ENCODE data around the gene PODXL2. TPM values are rescaled to one million over a fixed set of nuclear protein-coding genes. Genes with fewer than 3 reads are reported as not detected.
"Not testable (repeated sequence)": the region's sequence is repeated elsewhere in the genome, so short reads cannot be mapped to it uniquely, and the experiment has no call there.

PODXL2 gene
- total RNA-seq, 4 donors from 2014 or later = 9.7 to 18.9 (median 15.9) TPM

DNA sequence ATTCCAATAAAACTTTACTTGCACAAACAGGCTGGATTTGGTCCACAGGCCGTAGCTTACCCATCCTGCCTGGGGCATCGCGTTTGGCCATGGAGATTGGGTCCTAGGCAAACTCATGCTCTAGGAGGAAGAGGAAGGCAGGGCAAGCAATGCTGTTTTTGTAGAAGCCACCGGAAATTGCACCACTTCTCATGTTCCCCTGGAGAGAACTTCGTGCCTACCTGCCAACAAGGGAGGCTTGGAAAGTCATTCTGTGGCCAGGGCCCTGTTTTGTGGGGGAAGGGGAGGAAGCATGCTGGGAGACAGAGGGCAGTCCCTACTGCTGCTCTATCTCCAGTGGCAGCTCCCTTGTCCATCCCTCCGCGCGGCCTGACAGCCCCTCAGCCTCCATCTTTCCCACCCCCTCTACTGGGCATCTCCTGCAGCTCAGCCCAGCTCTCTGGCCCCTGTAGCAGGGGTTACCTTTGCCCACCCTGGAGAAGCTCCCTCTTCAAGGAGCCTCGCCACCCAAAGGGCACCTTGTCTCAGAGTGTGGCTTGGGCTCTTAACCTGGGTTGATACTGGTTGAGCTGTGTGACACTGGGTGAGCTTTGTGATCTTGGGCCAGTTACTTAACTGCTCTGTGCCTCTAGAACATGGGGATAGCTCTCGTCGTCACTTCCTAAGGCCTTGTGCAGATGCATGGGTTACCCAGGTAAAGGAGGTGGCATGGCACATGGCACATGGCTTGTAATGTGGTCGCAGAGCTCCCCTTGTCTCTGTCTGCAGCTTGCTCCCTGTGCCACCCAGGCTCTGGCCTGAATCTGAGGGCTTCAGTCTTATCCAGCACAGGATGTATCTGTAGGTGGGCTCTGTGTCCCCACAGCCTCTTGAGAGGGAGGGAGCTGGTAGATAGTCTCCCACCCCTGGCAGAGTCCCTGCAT is 49.9 kb downstream of the PODXL2 start:
- no peak for DNase-seq
- no peaks in the 10 kb centered on the region for H3K27me3 ChIP-seq
- TF ChIP-seq, protein P1, sequence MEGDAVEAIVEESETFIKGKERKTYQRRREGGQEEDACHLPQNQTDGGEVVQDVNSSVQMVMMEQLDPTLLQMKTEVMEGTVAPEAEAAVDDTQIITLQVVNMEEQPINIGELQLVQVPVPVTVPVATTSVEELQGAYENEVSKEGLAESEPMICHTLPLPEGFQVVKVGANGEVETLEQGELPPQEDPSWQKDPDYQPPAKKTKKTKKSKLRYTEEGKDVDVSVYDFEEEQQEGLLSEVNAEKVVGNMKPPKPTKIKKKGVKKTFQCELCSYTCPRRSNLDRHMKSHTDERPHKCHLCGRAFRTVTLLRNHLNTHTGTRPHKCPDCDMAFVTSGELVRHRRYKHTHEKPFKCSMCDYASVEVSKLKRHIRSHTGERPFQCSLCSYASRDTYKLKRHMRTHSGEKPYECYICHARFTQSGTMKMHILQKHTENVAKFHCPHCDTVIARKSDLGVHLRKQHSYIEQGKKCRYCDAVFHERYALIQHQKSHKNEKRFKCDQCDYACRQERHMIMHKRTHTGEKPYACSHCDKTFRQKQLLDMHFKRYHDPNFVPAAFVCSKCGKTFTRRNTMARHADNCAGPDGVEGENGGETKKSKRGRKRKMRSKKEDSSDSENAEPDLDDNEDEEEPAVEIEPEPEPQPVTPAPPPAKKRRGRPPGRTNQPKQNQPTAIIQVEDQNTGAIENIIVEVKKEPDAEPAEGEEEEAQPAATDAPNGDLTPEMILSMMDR (IDR thresholded peaks at IDR 0.05) = no peak
- TF ChIP-seq POLR2A (IDR thresholded peaks at IDR 0.05) = no peak
- TF ChIP-seq EP300 (IDR thresholded peaks at IDR 0.05; ENCODE audit: low read depth) = no peak
- no peak for TF ChIP-seq POLR2AphosphoS5 (IDR thresholded peaks at IDR 0.05)
- intact Hi-C loops (cut with DNase I; ENCODE audit: low total_unique reads) (no loop called here), in situ Hi-C loops (cut with MboI; ENCODE audit: low pct_ligation_motif_present in 1 of 4, low pct_unique_long_range_greater_than_20kb in 1 of 4, low sequenced_read_pairs in 3 of 4) (loop anchor here in 1 of 4 donors (25.0 kb wide), 1 partner anchor 158 kb away; no protein-coding TSS in a partner anchor)
- H3K36me3 ChIP-seq = no peaks in the 10 kb centered on the region
- no peak overlapping the region for H3K27ac ChIP-seq
- no peaks in the 10 kb centered on the region for H3K9me3 ChIP-seq
- no peak overlapping the region for H3K4me3 ChIP-seq
- peaks cover 5 to 13% (median 8%) of the 10 kb centered on the region in 4 donors for H3K4me1 ChIP-seq
- WGBS, 2 donors (ENCODE audit: low coverage in 1 of 2) = 90% methylated on average over 12 of the region's 12 CpGs; no CpG with 5 or more reads in 1 of the 2 donors

DNA sequence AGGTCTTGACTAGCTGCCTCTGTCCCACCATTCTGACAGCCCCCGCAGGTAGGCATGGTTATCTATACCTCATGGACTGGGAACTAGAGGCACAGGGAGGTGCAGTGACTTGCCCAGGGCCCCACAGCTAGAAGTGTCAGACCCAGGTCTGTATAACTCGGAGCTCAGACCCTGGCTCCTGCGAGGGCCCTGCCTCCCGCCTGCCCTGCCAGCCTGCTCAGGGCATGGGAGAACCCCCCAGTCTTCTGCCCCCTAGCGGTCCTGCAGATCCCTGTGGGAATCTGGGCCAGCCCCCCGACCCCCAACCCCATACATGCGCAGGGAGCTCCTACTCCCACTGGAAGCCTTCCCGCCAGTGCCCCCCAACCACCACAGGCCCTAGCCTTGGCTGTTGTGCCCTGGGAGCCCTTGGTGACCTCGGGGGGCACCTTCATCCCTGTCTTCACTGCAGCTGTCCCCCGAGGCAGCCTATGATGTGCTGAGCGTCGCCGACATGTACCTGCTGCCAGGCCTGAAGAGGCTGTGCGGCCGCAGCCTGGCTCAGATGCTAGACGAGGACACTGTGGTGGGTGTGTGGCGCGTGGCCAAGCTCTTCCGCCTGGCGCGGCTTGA is 50.7 kb downstream of the PODXL2 start:
- no peak for DNase-seq
- in situ Hi-C loops (cut with MboI; ENCODE audit: low pct_ligation_motif_present in 1 of 4, low pct_unique_long_range_greater_than_20kb in 1 of 4, low sequenced_read_pairs in 3 of 4) = loop anchor here in 1 of 4 donors (25.0 kb wide), 1 partner anchor 158 kb away; no protein-coding TSS in a partner anchor
- TF ChIP-seq, protein P1 (IDR thresholded peaks at IDR 0.05) = no peak
- TF ChIP-seq POLR2AphosphoS5 (IDR thresholded peaks at IDR 0.05) (no peak), EP300 (IDR thresholded peaks at IDR 0.05; ENCODE audit: low read depth) (no peak), POLR2A (IDR thresholded peaks at IDR 0.05) (no peak)
- Histone ChIP-seq H3K36me3 (no peaks in the 10 kb centered on the region), H3K9me3 (no peaks in the 10 kb centered on the region), H3K4me1 (peaks cover 0 to 7% (median 3%) of the 10 kb centered on the region in 4 donors), H3K4me3 (no peak overlapping the region), H3K27ac (no peak overlapping the region), H3K27me3 (no peaks in the 10 kb centered on the region)
- intact Hi-C loops (cut with DNase I; ENCODE audit: low total_unique reads) = no loop called here
- WGBS, 2 donors (ENCODE audit: low coverage in 1 of 2) = 96% methylated on average over 19 of the region's 21 CpGs; no CpG with 5 or more reads in 1 of the 2 donors

DNA sequence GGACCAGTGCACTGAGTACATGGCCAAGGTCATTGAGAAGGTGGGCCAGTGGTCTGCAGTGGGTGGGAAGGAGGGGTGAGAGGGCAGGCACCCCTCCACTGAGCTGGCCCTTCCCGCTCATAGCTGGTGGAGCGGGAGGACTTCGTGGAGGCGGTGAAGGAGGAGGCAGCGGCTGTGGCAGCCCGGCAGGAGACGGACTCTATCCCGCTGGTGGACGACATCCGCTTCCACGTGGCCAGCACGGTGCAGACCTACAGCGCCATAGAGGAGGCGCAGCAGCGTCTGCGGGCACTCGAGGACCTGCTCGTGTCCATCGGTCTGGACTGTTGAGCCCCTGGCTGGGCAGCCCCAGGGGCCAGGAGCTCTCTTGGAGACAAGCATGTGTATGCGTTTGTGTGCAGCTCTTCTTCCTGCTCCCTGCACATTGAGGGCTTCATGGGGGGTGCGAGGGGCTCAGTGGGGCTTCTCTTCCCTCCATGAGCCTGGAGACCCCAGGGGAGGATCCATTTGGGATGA is 51.2 kb downstream of the PODXL2 start:
- TF ChIP-seq EP300 (IDR thresholded peaks at IDR 0.05; ENCODE audit: low read depth) (no peak), POLR2AphosphoS5 (IDR thresholded peaks at IDR 0.05) (no peak)
- TF ChIP-seq, protein P1 (IDR thresholded peaks at IDR 0.05) = no peak
- peaks cover 0 to 6% (median 3%) of the 10 kb centered on the region in 4 donors for H3K4me1 ChIP-seq
- H3K27me3 ChIP-seq = no peaks in the 10 kb centered on the region
- H3K9me3 ChIP-seq = no peaks in the 10 kb centered on the region
- intact Hi-C loops (cut with DNase I; ENCODE audit: low total_unique reads) = no loop called here
- no peak for DNase-seq
- WGBS, 2 donors (ENCODE audit: low coverage in 1 of 2) = 97% methylated on average over 20 of the region's 21 CpGs; no CpG with 5 or more reads in 1 of the 2 donors
- H3K36me3 ChIP-seq = no peaks in the 10 kb centered on the region
- no peak overlapping the region for H3K27ac ChIP-seq
- in situ Hi-C loops (cut with MboI; ENCODE audit: low pct_ligation_motif_present in 1 of 4, low pct_unique_long_range_greater_than_20kb in 1 of 4, low sequenced_read_pairs in 3 of 4) = loop anchor here in 1 of 4 donors (25.0 kb wide), 1 partner anchor 157 kb away; no protein-coding TSS in a partner anchor
- H3K4me3 ChIP-seq = no peak overlapping the region

DNA sequence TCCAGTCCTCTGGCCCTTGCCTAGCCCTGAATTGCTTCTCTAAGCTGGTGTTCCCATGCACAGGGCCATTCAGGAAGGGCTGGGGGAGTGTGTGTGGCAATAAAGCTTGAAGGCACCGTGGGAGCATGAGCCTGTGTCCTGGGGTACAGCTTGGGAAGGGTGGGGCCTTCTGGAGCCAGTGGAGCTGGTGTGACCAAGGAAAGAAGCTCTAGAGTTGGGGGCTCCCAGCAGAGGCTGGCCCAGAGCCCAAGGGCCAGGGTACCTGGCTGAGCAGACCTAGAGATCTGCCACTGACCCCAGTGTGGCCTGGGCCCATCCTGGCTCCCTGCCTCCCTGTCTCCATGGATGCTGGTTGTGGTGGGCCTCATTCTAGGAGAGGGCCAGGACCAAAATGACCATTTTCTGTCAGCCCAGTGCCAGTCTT is 51.8 kb downstream of the PODXL2 start:
- intact Hi-C loops (cut with DNase I; ENCODE audit: low total_unique reads) (no loop called here), in situ Hi-C loops (cut with MboI; ENCODE audit: low pct_ligation_motif_present in 1 of 4, low pct_unique_long_range_greater_than_20kb in 1 of 4, low sequenced_read_pairs in 3 of 4) (loop anchor here in 1 of 4 donors (25.0 kb wide), 1 partner anchor 156 kb away; no protein-coding TSS in a partner anchor)
- TF ChIP-seq POLR2A (IDR thresholded peaks at IDR 0.05) (no peak), POLR2AphosphoS5 (IDR thresholded peaks at IDR 0.05) (no peak), EP300 (IDR thresholded peaks at IDR 0.05; ENCODE audit: low read depth) (no peak)
- TF ChIP-seq, protein P1 (IDR thresholded peaks at IDR 0.05) = no peak
- Histone ChIP-seq H3K9me3 (no peaks in the 10 kb centered on the region), H3K4me3 (no peak overlapping the region), H3K27me3 (no peaks in the 10 kb centered on the region), H3K27ac (no peak overlapping the region), H3K36me3 (no peaks in the 10 kb centered on the region), H3K4me1 (peaks cover 0 to under 1% (median under 1%) of the 10 kb centered on the region in 4 donors)
- 88% methylated on average over 1 of the region's 1 CpG; no CpG with 5 or more reads in 1 of the 2 donors for WGBS, 2 donors (ENCODE audit: low coverage in 1 of 2)
- no peak for DNase-seq

DNA sequence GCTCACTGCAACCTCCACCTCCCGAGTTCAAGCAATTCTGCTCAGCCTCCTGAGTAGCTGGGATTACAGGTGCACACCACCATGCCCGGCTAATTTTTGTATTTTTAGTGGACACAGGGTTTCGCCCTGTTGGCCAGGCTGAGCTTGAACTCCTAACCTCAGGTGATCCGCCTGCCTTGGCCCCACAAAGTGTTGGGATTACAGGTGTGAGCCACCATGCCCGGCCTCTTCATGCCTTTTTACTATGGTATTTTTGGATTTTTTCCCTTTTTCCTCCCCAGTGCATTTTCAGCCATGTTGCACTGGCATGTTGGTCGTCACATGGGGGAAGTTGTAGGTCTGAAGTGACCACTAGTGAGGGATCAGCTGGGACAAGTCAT is 53.2 kb downstream of the PODXL2 start:
- intact Hi-C loops (cut with DNase I; ENCODE audit: low total_unique reads); H3K27me3 ChIP-seq; H3K27ac ChIP-seq; H3K4me3 ChIP-seq; H3K4me1 ChIP-seq; H3K9me3 ChIP-seq; DNase-seq; H3K36me3 ChIP-seq: not testable (repeated sequence)
- in situ Hi-C loops (cut with MboI; ENCODE audit: low pct_ligation_motif_present in 1 of 4, low pct_unique_long_range_greater_than_20kb in 1 of 4, low sequenced_read_pairs in 3 of 4) = loop anchor here in 1 of 4 donors (25.0 kb wide), 1 partner anchor 155 kb away; no protein-coding TSS in a partner anchor
- 82 to 95% methylated on average over 3 to 6 of the region's 6 CpGs for WGBS, 2 donors (ENCODE audit: low coverage in 1 of 2)

Measured in transverse colon (tissue), 4 donors.